Omental fat pad (tissue), 4 donors: Measurements from ENCODE around the gene COL4A1. TPM values are rescaled to one million over a fixed set of nuclear protein-coding genes. Genes with fewer than 3 reads are reported as not detected.
"Not testable (repeated sequence)": the region's sequence is repeated elsewhere in the genome, so short reads cannot be mapped to it uniquely, and the experiment has no call there.

Experiments used
- ATAC-seq: fragments of 150-250 bp; one replicate; pipeline ENCODE4 v1.9.1; 2016; ENCODE audit warnings: mild to moderate bottlenecking, moderate library complexity; ENCODE audit not compliant: low FRiP score
- DNase-seq: peaks from one replicate; pipeline ENCODE4 v3.0.0-alpha.2; 2019; ENCODE audit warnings: low spot score
- total RNA-seq, 4 donors: library from RNA; depleted of rRNA; stranded (reverse); fragments of >200 nt; gene quantifications; one replicate each; pipeline ENCODE4 v1.1.0, GENCODE V29; 2016
- TF ChIP-seq, protein P1 (sequence below), 3 donors: fragments of 450-650 bp; IDR thresholded peaks; one replicate each; pipeline ENCODE4 v1.5.1; 2016 to 2017; ENCODE audit warnings: antibody characterized with exemption in 3 of 3, mild to moderate bottlenecking in 3 of 3, moderate library complexity in 2 of 3

The COL4A1 gene
- total RNA-seq, 4 donors from 2014 or later, result 611 to 1,113 (median 995) TPM

DNA sequence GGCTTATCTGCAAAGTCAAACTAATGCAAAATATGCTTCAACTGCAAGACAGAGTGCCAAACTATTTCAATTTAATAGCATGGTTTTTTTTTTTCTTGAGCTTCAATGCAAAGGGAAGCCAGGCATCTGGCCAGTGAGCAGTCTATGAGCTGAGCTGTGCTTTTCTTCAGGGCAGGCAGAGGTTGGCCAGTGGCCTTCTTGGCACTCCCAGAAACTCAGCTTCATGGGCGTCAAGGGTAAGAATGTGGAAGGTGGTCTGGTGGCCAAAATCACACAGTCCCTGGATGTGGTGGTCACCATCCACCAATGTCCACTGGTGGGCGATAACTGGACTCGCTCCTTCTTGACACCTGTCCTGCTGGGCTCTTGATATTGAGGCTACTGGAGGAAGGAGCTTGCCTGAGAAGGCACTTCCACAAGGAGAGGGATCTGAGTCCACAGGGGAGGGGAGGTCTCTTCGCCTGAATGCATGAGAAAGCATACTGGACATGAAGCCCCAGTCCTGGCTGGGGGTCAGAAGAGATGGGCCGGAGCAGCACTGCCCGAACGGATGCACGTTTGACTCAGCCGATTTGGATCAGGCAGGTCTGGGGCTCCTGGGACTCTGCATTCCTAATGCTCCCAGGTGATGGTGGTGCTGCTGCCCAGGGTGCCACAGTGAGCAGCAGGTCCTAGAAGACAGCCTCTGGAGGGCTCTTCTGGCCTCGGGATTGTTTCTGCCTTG, 17.2 kb upstream of the COL4A1 start:
- ATAC-seq, result no peak
- DNase-seq, result no peak

GRCh38 chr13:110323172-110323891, 16.4 kb upstream of the COL4A1 start:
- ATAC-seq (no peak), DNase-seq (no peak)
- TF ChIP-seq, protein P1, sequence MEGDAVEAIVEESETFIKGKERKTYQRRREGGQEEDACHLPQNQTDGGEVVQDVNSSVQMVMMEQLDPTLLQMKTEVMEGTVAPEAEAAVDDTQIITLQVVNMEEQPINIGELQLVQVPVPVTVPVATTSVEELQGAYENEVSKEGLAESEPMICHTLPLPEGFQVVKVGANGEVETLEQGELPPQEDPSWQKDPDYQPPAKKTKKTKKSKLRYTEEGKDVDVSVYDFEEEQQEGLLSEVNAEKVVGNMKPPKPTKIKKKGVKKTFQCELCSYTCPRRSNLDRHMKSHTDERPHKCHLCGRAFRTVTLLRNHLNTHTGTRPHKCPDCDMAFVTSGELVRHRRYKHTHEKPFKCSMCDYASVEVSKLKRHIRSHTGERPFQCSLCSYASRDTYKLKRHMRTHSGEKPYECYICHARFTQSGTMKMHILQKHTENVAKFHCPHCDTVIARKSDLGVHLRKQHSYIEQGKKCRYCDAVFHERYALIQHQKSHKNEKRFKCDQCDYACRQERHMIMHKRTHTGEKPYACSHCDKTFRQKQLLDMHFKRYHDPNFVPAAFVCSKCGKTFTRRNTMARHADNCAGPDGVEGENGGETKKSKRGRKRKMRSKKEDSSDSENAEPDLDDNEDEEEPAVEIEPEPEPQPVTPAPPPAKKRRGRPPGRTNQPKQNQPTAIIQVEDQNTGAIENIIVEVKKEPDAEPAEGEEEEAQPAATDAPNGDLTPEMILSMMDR (IDR thresholded peaks at IDR 0.05), result no peak

More for the DNA sequence above, 17.2 kb upstream of the COL4A1 start:
- TF ChIP-seq, protein P1 (IDR thresholded peaks at IDR 0.05), result no peak

DNA sequence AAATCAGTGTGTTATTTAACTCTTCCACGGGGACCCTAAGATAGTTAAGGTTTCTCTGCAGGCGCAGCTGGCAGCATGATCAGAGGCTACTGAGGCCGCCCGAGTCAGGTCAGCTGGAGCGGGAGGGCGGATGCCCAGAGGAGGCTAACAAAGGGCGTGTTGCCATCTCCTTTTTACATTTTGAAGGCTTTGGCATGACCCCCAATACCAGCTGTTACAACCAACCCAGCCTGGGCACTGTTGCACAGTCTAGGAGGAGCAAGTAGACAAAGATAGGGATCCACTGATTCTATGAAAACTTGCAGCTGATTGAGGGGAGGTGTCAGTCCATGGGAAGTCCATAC, 15.8 kb upstream of the COL4A1 start:
- ATAC-seq (no peak), DNase-seq (no peak)
- TF ChIP-seq, protein P1 (IDR thresholded peaks at IDR 0.05), result no peak

- TF ChIP-seq, protein P1 (IDR thresholded peaks at IDR 0.05), result no peak
- ATAC-seq, result no peak
- DNase-seq, result no peak
Observed at GRCh38 chr13:110322126-110322827, 15.3 kb upstream of the COL4A1 start.

- DNase-seq, ATAC-seq: not testable (repeated sequence)
Observed at GRCh38 chr13:110321573-110321972, 14.6 kb upstream of the COL4A1 start.

DNA sequence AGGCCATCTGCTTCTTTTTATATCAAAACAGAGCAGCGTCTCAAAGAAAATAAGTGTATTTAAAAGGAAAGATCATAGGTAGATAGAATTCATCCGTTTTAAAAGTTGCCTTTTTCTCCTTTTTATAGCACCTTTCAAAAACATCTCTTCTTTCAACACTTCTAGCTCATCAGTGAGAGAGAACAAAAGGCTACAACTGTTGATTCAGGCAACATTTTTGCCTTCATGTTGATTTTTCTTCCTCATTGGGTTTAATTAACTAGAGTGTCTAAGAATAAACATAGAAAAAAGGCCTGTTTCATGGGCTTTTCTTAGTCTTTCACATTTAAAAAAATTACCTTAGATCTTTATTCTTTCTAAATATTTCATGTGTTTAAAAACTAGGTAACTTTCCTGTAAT, 13.7 kb upstream of the COL4A1 start:
- DNase-seq, result no peak
- ATAC-seq, result no peak
- TF ChIP-seq, protein P1 (IDR thresholded peaks at IDR 0.05), result no peak

DNA sequence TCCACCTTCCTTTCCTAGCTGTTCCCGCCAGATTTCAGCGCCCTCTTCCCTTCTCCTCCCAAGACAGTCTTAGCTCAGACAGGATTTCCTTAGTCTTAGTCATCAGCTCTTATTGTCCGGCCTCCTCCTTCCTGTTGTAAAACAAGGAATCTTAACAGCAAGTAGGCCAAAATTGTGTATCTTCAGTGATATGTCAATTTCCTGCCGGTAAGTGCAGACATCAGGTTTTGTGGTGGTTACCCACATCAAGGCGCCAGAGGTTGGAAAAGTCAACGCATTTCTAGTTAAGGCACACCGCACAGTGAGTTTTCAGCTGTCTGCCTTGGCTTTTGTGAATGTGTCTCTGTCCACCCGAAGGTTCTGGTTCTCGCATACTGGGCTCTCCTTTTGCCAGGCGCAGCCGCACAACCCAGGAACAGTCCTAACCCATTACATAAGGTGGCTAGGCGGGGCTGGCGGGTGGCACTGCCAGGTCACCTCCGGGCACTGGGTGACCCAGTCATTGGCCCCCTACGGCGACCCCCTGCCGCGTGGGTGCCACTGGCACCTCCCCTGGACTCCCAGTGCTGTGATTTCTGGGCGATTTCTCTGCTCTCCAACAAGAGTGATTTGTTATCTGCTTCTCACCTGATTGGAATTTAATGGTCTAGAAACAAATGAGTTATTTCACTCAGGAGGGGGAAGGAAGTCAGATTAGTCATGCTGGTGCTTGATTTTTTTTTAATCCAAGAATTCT, 13.0 kb upstream of the COL4A1 start:
- ATAC-seq (peak; percentile 69), DNase-seq (no peak)
- TF ChIP-seq, protein P1 (IDR thresholded peaks at IDR 0.05), result no peak
